Trophoblast cell (in vitro differentiated cells and primary cell): Measurements from ENCODE around the gene GSC2.

ENCODE experiments used
- DNase-seq, 2 donors: peaks; one replicate each; pipeline ENCODE4 v3.0.0-alpha.2; 2016
- H2AFZ ChIP-seq: 2 replicates; pipeline ENCODE4 v1.6.1; 2013; ENCODE audit warnings: low read length, moderate library complexity, mild to moderate bottlenecking; ENCODE audit not compliant: insufficient read depth, poor library complexity
- H2AK5ac ChIP-seq: 2 replicates; pipeline ENCODE4 v1.6.1; 2013; ENCODE audit warnings: mild to moderate bottlenecking, low read length
- H2BK120ac ChIP-seq: 2 replicates; pipeline ENCODE4 v1.6.1; 2013; ENCODE audit warnings: low read length, mild to moderate bottlenecking, moderate library complexity; ENCODE audit not compliant: insufficient read depth, poor library complexity
- H2BK12ac ChIP-seq: 2 replicates; pipeline ENCODE4 v1.6.1; 2013; ENCODE audit warnings: mild to moderate bottlenecking, low read length, moderate library complexity
- H2BK5ac ChIP-seq: 2 replicates; pipeline ENCODE4 v1.6.1; 2013; ENCODE audit warnings: low read length, low read depth, moderate library complexity, mild to moderate bottlenecking; ENCODE audit not compliant: poor library complexity
- H3K14ac ChIP-seq: 2 replicates; pipeline ENCODE4 v1.6.1; 2013; ENCODE audit warnings: mild to moderate bottlenecking, low read length
- H3K18ac ChIP-seq: 2 replicates; pipeline ENCODE4 v1.6.1; 2013; ENCODE audit warnings: mild to moderate bottlenecking, low read length
- H3K23ac ChIP-seq: 2 replicates; pipeline ENCODE4 v1.6.1; 2013; ENCODE audit warnings: low read length
- H3K27ac ChIP-seq: 2 replicates; pipeline ENCODE4 v1.5.1; 2013; ENCODE audit warnings: low read depth, mild to moderate bottlenecking, inconsistent platforms, low read length, moderate library complexity
- H3K27me3 ChIP-seq: 2 replicates; pipeline ENCODE4 v1.6.1; 2013; ENCODE audit warnings: inconsistent platforms, mild to moderate bottlenecking, low read length, moderate library complexity; ENCODE audit not compliant: insufficient read depth
- H3K36me3 ChIP-seq, 2 experiments: 1 replicate in 1 of 2; 2 replicates in 1 of 2; pipeline ENCODE4 v1.6.1; 2013; ENCODE audit warnings: low read length in 2 of 2, mild to moderate bottlenecking in 2 of 2, moderate library complexity in 1 of 2; ENCODE audit not compliant: insufficient read depth in 2 of 2, control insufficient read depth in 1 of 2
- H3K4ac ChIP-seq: 2 replicates; pipeline ENCODE4 v1.6.1; 2013; ENCODE audit warnings: low read depth, mild to moderate bottlenecking, low read length, moderate library complexity
- H3K4me1 ChIP-seq, 2 experiments: 1 replicate in 1 of 2; 2 replicates in 1 of 2; pipeline ENCODE4 v1.6.1; 2013; ENCODE audit warnings: low read length in 2 of 2, mild to moderate bottlenecking in 2 of 2, moderate library complexity in 1 of 2; ENCODE audit not compliant: insufficient read depth in 2 of 2, control insufficient read depth in 1 of 2
- H3K4me2 ChIP-seq: 2 replicates; pipeline ENCODE4 v1.6.1; 2013; ENCODE audit warnings: inconsistent platforms, mild to moderate bottlenecking, low read length, moderate library complexity
- H3K4me3 ChIP-seq: 2 replicates; pipeline ENCODE4 v1.5.1; 2013; ENCODE audit warnings: mild to moderate bottlenecking, low read depth, low read length, inconsistent platforms
- H3K79me1 ChIP-seq: one replicate; pipeline ENCODE4 v1.6.1; 2013; ENCODE audit warnings: low read length
- H3K79me2 ChIP-seq: 2 replicates; pipeline ENCODE4 v1.6.1; 2013; ENCODE audit warnings: low read length, mild to moderate bottlenecking; ENCODE audit not compliant: control insufficient read depth, insufficient read depth, poor library complexity
- H3K9ac ChIP-seq: 2 replicates; pipeline ENCODE4 v1.6.1; 2013; ENCODE audit warnings: mild to moderate bottlenecking, low read length
- H3K9me3 ChIP-seq: 2 replicates; pipeline ENCODE4 v1.6.1; 2013; ENCODE audit warnings: low read depth, mild to moderate bottlenecking, control low read depth, inconsistent platforms, low read length; ENCODE audit not compliant: insufficient read depth
- H4K12ac ChIP-seq: 2 replicates; pipeline ENCODE4 v1.6.1; 2013; ENCODE audit warnings: low read depth, mild to moderate bottlenecking, low read length, moderate library complexity
- H4K8ac ChIP-seq: 2 replicates; pipeline ENCODE4 v1.6.1; 2013; ENCODE audit warnings: low read depth, mild to moderate bottlenecking, low read length, moderate library complexity
- H4K91ac ChIP-seq: one replicate; pipeline ENCODE4 v1.6.1; 2013; ENCODE audit warnings: low read depth, mild to moderate bottlenecking, low read length, moderate library complexity
- WGBS: extraction: QIAGEN DNeasy Blood & Tissue Kit; methylation state at CpG from one replicate; pipeline ENCODE4 v1.1.7; 2013; ENCODE audit warnings: missing lambda C conversion rate; ENCODE audit not compliant: insufficient read length, insufficient coverage; ENCODE audit errors: extremely low coverage; 5-methylcytosine and 5-hydroxymethylcytosine counted together

GSC2 gene

DNA sequence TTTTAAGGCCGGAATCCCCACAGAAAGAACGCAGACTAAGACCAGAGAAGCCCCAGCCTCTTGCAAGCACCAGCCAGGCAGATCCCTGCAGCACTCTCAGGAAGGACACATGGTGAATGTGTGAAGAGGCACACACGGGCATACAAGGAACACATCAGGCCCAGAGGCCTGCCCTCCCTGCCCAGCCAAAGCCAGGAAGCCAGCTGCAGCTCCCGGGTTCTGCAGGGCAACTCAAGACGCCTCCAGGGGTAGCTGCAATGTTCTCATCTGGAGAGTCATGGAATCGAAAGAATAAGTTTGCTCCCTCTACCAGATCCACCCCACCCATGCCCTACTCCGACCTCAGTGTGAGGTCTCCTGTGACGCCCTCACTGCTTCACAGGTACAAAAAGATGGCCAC lies 30.1 kb downstream of the GSC2 start:
- Histone ChIP-seq H3K4me1 (peaks cover 13 to 15% of the 10 kb centered on the region in 2 experiments), H2BK5ac (no peak overlapping the region), H3K9ac (no peak overlapping the region), H3K14ac (no peak overlapping the region), H3K27ac (no peak overlapping the region), H3K23ac (no peak overlapping the region), H2BK120ac (no peak overlapping the region), H3K9me3 (peaks cover 3% of the 10 kb centered on the region), H3K4me2 (no peak overlapping the region), H4K91ac (no peak overlapping the region), H2AK5ac (no peak overlapping the region), H3K4me3 (no peak overlapping the region), H3K79me1 (peaks cover 9% of the 10 kb centered on the region), H3K36me3 (peaks cover 9 to 23% of the 10 kb centered on the region in 2 experiments), H4K12ac (no peak overlapping the region), H2AFZ (no peak overlapping the region), H4K8ac (no peak overlapping the region), H2BK12ac (no peak overlapping the region), H3K27me3 (no peaks in the 10 kb centered on the region), H3K4ac (peak overlapping the region; percentile 95), H3K79me2 (peaks cover 30% of the 10 kb centered on the region), H3K18ac (no peak overlapping the region)
- WGBS, result no CpG with 5 or more reads among the region's 8 CpGs
- no peak for DNase-seq

DNA sequence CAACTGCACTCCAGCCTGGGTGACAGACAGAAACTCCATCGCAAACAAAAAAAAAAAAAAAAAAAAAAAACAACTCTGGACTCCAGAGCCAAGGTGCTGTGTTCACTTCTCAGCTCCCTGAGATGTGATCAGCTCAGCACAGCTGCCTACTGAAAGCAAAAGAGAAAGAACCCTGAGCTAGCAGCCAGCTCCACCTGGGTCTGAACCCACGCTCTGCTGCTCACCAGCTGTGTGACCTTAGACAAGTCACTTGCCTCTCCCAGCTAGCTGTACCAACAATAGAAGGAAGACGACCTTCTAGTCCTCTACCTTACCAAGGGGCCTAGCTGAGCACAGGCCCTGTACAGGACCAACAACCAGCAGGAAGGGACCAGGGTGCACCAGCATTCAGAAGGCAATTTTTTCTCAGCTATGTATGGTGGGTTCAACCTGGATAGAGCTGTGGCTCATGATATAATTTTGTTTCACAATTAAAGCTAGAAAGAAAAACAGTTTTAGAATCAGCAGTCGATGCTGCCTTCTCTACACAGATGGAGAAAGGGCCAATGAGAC lies 31.7 kb downstream of the GSC2 start:
- Histone ChIP-seq H3K4me2 (no peak overlapping the region), H3K23ac (peak overlapping the region; percentile 35), H3K4ac (peak overlapping the region; percentile 81), H3K9ac (no peak overlapping the region), H3K4me3 (no peak overlapping the region), H2BK5ac (no peak overlapping the region), H3K18ac (no peak overlapping the region), H3K9me3 (peaks cover 3% of the 10 kb centered on the region), H4K12ac (no peak overlapping the region), H2AFZ (no peak overlapping the region), H3K14ac (no peak overlapping the region), H2BK120ac (no peak overlapping the region), H3K79me2 (peaks cover 30% of the 10 kb centered on the region), H2BK12ac (no peak overlapping the region), H3K79me1 (peaks cover 9% of the 10 kb centered on the region), H2AK5ac (no peak overlapping the region), H4K91ac (no peak overlapping the region), H3K27ac (no peak overlapping the region), H3K36me3 (peaks cover 9 to 23% of the 10 kb centered on the region in 2 experiments), H3K27me3 (no peaks in the 10 kb centered on the region), H4K8ac (no peak overlapping the region), H3K4me1 (peaks cover 13 to 15% of the 10 kb centered on the region in 2 experiments)
- no peak for DNase-seq
- no CpG with 5 or more reads among the region's 4 CpGs for WGBS

DNA sequence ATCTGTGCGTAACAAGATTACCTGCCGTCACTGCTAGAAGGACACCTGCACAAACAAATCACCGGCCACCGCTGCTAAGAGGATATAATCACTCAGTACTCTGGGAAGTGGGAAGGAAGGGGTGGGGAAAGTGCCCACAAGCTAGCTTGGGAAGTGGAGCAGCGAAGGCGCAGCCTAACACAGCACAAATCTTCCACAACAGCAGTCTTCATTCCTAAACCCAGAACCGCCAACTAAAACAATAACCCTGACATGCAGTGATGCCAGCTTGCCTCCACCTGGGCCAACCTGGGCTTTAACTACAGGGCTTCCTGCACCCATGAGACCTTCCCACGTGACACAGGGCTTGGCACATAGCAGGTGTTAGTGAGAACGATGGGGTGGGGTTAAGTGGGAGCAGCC lies 33.0 kb downstream of the GSC2 start:
- no peak overlapping the region for H2BK12ac ChIP-seq
- no peak overlapping the region for H2AK5ac ChIP-seq
- peaks cover 9 to 23% of the 10 kb centered on the region in 2 experiments for H3K36me3 ChIP-seq
- no peak overlapping the region for H3K18ac ChIP-seq
- no peak overlapping the region for H4K91ac ChIP-seq
- H3K79me2 ChIP-seq, result peaks cover 32% of the 10 kb centered on the region
- H3K4me2 ChIP-seq, result no peak overlapping the region
- H3K4me1 ChIP-seq, result peaks cover 11 to 13% of the 10 kb centered on the region in 2 experiments
- H2AFZ ChIP-seq, result no peak overlapping the region
- H3K27ac ChIP-seq, result no peak overlapping the region
- no peak overlapping the region for H3K9ac ChIP-seq
- H3K23ac ChIP-seq, result no peak overlapping the region
- no peak overlapping the region for H4K8ac ChIP-seq
- H2BK5ac ChIP-seq, result no peak overlapping the region
- no peak overlapping the region for H4K12ac ChIP-seq
- H3K27me3 ChIP-seq, result no peaks in the 10 kb centered on the region
- WGBS, result no CpG with 5 or more reads among the region's 9 CpGs
- no peak overlapping the region for H2BK120ac ChIP-seq
- peaks cover 3% of the 10 kb centered on the region for H3K9me3 ChIP-seq
- DNase-seq, result no peak
- H3K4ac ChIP-seq, result peak overlapping the region; percentile 31
- H3K14ac ChIP-seq, result no peak overlapping the region
- no peak overlapping the region for H3K4me3 ChIP-seq
- H3K79me1 ChIP-seq, result peaks cover 8% of the 10 kb centered on the region

DNA sequence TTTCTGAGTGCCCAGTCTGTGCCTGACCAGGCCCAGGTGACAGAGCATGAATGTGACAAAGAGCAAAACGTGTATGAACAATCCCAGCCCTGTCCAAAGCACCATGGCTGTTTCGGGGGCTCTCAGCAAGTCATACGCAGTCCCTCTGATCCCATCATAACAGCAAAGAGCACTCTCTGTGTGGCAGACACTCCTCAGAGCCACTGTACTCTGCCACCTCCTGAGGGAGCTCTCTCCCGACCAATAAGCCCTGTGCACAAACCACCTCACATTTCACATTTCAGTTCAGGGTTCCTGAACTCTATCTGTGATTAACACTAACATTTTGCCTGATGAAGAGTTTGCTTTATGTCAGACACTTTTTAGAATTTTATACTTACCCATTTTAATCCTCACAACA lies 34.5 kb downstream of the GSC2 start:
- no peak overlapping the region for H3K14ac ChIP-seq
- no peak overlapping the region for H3K4me2 ChIP-seq
- no peak for DNase-seq
- no peak overlapping the region for H2BK12ac ChIP-seq
- no peak overlapping the region for H4K91ac ChIP-seq
- H3K23ac ChIP-seq, result no peak overlapping the region
- no peak overlapping the region for H3K18ac ChIP-seq
- no peaks in the 10 kb centered on the region for H3K27me3 ChIP-seq
- peaks cover 26% of the 10 kb centered on the region for H3K79me2 ChIP-seq
- no peak overlapping the region for H3K9ac ChIP-seq
- peaks cover 9 to 26% of the 10 kb centered on the region in 2 experiments for H3K36me3 ChIP-seq
- H2AFZ ChIP-seq, result no peak overlapping the region
- no peak overlapping the region for H2AK5ac ChIP-seq
- peak overlapping the region; percentile 57 for H3K4ac ChIP-seq
- no peak overlapping the region for H3K4me3 ChIP-seq
- H2BK5ac ChIP-seq, result no peak overlapping the region
- no peak overlapping the region for H2BK120ac ChIP-seq
- no peaks in the 10 kb centered on the region for H3K79me1 ChIP-seq
- WGBS, result no CpG with 5 or more reads among the region's 4 CpGs
- H3K27ac ChIP-seq, result no peak overlapping the region
- H4K12ac ChIP-seq, result no peak overlapping the region
- H4K8ac ChIP-seq, result no peak overlapping the region
- peaks cover 5 to 8% of the 10 kb centered on the region in 2 experiments for H3K4me1 ChIP-seq
- peaks cover 3% of the 10 kb centered on the region for H3K9me3 ChIP-seq
